Measurements from ENCODE around the gene PRDM16.

PRDM16 gene

DNA sequence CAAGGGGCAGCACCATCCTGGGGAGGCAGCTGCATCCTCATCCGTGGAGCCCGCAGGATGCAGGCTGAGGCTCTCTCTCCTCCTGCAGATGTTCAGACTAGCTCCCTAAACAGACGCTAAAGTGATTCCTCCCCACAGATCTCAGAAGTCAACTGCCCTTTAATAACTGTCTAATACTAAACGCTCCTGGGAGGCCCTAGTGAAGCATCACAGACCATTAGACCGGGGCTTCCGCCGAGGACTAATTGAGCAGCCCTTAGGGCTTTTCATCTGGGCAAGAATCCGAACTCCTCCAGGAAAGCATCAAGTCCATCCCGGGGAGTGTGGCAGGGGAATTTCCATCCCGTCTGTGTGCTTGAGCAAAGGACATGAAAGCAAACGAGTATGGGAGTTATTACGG is 40.4 kb downstream of the PRDM16 start:
- ATAC-seq (ENCODE audit: insufficient read depth, low read depth) (no peak), DNase-seq (no peak)
- Histone ChIP-seq H3K79me2 (ENCODE audit: insufficient read depth, low read length) (no peaks in the 10 kb centered on the region), H3K9me3 (ENCODE audit: insufficient read depth, low read length, severe bottlenecking) (peaks cover 4% of the 10 kb centered on the region), H3K36me3 (ENCODE audit: insufficient read depth, low read length) (no peaks in the 10 kb centered on the region), H3K27me3 (ENCODE audit: insufficient read depth, low read length, poor library complexity) (no peaks in the 10 kb centered on the region), H3K4me3 (ENCODE audit: low read depth in 1 of 2, low read length in 2 of 2) (no peak overlapping the region), H4K20me1 (ENCODE audit: insufficient read depth, low read length) (no peaks in the 10 kb centered on the region), H2AFZ (ENCODE audit: low read depth, low read length) (no peak overlapping the region), H3K27ac (ENCODE audit: low read length) (no peak overlapping the region), H3K9ac (ENCODE audit: low read depth, low read length) (no peak overlapping the region), H3K4me1 (ENCODE audit: insufficient read depth, low read length) (no peaks in the 10 kb centered on the region), H3K4me2 (ENCODE audit: insufficient read depth, low read length) (no peak overlapping the region)
- TF ChIP-seq, protein P1, sequence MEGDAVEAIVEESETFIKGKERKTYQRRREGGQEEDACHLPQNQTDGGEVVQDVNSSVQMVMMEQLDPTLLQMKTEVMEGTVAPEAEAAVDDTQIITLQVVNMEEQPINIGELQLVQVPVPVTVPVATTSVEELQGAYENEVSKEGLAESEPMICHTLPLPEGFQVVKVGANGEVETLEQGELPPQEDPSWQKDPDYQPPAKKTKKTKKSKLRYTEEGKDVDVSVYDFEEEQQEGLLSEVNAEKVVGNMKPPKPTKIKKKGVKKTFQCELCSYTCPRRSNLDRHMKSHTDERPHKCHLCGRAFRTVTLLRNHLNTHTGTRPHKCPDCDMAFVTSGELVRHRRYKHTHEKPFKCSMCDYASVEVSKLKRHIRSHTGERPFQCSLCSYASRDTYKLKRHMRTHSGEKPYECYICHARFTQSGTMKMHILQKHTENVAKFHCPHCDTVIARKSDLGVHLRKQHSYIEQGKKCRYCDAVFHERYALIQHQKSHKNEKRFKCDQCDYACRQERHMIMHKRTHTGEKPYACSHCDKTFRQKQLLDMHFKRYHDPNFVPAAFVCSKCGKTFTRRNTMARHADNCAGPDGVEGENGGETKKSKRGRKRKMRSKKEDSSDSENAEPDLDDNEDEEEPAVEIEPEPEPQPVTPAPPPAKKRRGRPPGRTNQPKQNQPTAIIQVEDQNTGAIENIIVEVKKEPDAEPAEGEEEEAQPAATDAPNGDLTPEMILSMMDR (IDR thresholded peaks at IDR 0.05; ENCODE audit: borderline replicate concordance, extremely low read depth, low read length, poor library complexity, severe bottlenecking) = no peak
- TF ChIP-seq EZH2 (IDR thresholded peaks at IDR 0.05; ENCODE audit: borderline replicate concordance, low read depth, low read length, severe bottlenecking) = no peak

DNA sequence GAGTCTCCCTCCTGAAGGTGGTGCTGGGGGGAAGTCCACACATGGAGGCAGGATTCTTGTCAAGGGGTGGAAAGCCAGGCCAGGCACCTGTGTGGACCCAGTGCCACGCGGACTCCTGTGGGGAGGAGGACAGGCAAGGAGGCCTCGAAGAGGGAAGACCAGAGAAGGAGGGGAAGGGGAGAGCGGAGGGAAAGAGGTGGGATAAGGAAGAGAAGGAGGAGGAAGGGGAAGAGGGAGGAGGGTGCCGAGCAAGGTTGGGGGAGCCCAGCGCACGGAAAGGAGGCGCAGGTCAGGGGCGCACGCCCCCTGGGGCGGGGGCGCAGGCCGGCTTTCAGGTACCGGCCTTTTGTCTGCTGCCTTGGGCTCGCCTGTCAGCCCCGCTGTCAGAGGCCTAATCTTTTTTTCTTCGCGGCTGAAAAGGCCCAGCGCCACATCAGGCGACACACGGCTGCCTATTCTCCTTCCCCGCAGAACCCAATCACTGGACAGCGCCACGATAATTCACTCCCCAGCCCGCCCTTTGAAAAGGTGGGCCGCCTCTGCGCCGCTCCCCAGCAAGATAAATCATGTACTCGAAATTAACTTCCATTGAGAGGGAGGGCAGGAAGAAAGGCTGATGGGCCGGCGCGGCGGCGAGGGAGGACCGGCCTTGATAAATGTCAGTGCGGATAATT is 42.5 kb downstream of the PRDM16 start:
- Histone ChIP-seq H3K4me2 (ENCODE audit: insufficient read depth, low read length) (no peak overlapping the region), H3K9ac (ENCODE audit: low read depth, low read length) (no peak overlapping the region), H3K27me3 (ENCODE audit: insufficient read depth, low read length, poor library complexity) (no peaks in the 10 kb centered on the region), H3K4me3 (ENCODE audit: low read depth in 1 of 2, low read length in 2 of 2) (no peak overlapping the region), H3K79me2 (ENCODE audit: insufficient read depth, low read length) (no peaks in the 10 kb centered on the region), H3K27ac (ENCODE audit: low read length) (no peak overlapping the region), H4K20me1 (ENCODE audit: insufficient read depth, low read length) (no peaks in the 10 kb centered on the region), H3K9me3 (ENCODE audit: insufficient read depth, low read length, severe bottlenecking) (peaks cover 4% of the 10 kb centered on the region), H3K4me1 (ENCODE audit: insufficient read depth, low read length) (no peaks in the 10 kb centered on the region), H3K36me3 (ENCODE audit: insufficient read depth, low read length) (no peaks in the 10 kb centered on the region), H2AFZ (ENCODE audit: low read depth, low read length) (no peak overlapping the region)
- TF ChIP-seq, protein P1 (IDR thresholded peaks at IDR 0.05; ENCODE audit: borderline replicate concordance, extremely low read depth, low read length, poor library complexity, severe bottlenecking) = no peak
- TF ChIP-seq EZH2 (IDR thresholded peaks at IDR 0.05; ENCODE audit: borderline replicate concordance, low read depth, low read length, severe bottlenecking) = no peak
- DNase-seq = no peak
- ATAC-seq (ENCODE audit: insufficient read depth, low read depth) = no peak

DNA sequence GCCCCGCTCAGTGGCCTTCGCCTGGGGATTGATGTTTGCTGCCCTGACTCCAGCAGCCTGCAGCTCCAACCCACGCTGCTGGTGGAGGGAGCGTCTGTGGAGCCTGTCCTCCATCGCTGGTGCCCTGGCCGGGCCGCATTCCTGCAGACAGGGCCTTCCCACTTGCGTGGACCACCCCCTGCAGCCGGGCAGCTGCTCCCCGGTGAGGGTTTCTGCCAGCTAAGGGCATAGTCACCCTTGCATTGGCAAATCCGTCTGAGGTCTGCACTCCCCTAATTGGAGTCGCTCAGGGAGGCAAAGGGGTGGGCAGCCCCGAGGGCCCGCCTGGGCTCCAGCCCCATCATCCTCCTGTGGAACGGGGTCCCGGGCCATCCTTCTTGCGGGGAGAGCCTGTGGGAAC is 43.5 kb downstream of the PRDM16 start:
- Histone ChIP-seq H4K20me1 (ENCODE audit: insufficient read depth, low read length) (no peaks in the 10 kb centered on the region), H3K36me3 (ENCODE audit: insufficient read depth, low read length) (no peaks in the 10 kb centered on the region), H3K4me1 (ENCODE audit: insufficient read depth, low read length) (no peaks in the 10 kb centered on the region), H3K79me2 (ENCODE audit: insufficient read depth, low read length) (no peaks in the 10 kb centered on the region), H3K9ac (ENCODE audit: low read depth, low read length) (no peak overlapping the region), H3K9me3 (ENCODE audit: insufficient read depth, low read length, severe bottlenecking) (peaks cover 4% of the 10 kb centered on the region), H3K27me3 (ENCODE audit: insufficient read depth, low read length, poor library complexity) (no peaks in the 10 kb centered on the region), H3K4me3 (ENCODE audit: low read depth in 1 of 2, low read length in 2 of 2) (no peak overlapping the region), H3K27ac (ENCODE audit: low read length) (no peak overlapping the region), H3K4me2 (ENCODE audit: insufficient read depth, low read length) (no peak overlapping the region), H2AFZ (ENCODE audit: low read depth, low read length) (no peak overlapping the region)
- DNase-seq = no peak
- no peak for ATAC-seq (ENCODE audit: insufficient read depth, low read depth)
- TF ChIP-seq, protein P1 (IDR thresholded peaks at IDR 0.05; ENCODE audit: borderline replicate concordance, extremely low read depth, low read length, poor library complexity, severe bottlenecking) = no peak
- no peak for TF ChIP-seq EZH2 (IDR thresholded peaks at IDR 0.05; ENCODE audit: borderline replicate concordance, low read depth, low read length, severe bottlenecking)
